GM21529 (cell line): ENCODE results near the gene SKIC8.
"Not testable (repeated sequence)": the region's sequence is repeated elsewhere in the genome, so short reads cannot be mapped to it uniquely, and the experiment has no call there.

Experiments
- ATAC-seq: cut with Tn5 transposase; IDR thresholded peaks from one replicate; pipeline ENCODE4 v1.9.1; 2021; ENCODE audit not compliant: unreplicated experiment

SKIC8 gene

GRCh38 chr15:78259232-78259631, 40.2 kb downstream of the SKIC8 start:
- ATAC-seq: no peak

- no peak for ATAC-seq
Measured at GRCh38 chr15:78257681-78258080, 41.7 kb downstream of the SKIC8 start.

- no peak for ATAC-seq
Measured at GRCh38 chr15:78256044-78256437, 43.4 kb downstream of the SKIC8 start.

- ATAC-seq: no peak
Measured at GRCh38 chr15:78255421-78256043, 43.9 kb downstream of the SKIC8 start.

- ATAC-seq: no peak
Measured at GRCh38 chr15:78251136-78251535, 48.3 kb downstream of the SKIC8 start.

- no peak for ATAC-seq
Measured at GRCh38 chr15:78249131-78249530, 50.3 kb downstream of the SKIC8 start.

GRCh38 chr15:78247911-78248310, 51.5 kb downstream of the SKIC8 start:
- no peak for ATAC-seq

GRCh38 chr15:78245976-78246620, 53.3 kb downstream of the SKIC8 start:
- ATAC-seq: not testable (repeated sequence)

- ATAC-seq: not testable (repeated sequence)
Measured at GRCh38 chr15:78245392-78245791, 54.0 kb downstream of the SKIC8 start.

- no peak for ATAC-seq
Measured at GRCh38 chr15:78244893-78245292, 54.5 kb downstream of the SKIC8 start.

GRCh38 chr15:78244101-78244500, 55.3 kb downstream of the SKIC8 start:
- ATAC-seq: no peak

- ATAC-seq: no peak
Measured at GRCh38 chr15:78243491-78243941, 55.9 kb downstream of the SKIC8 start.

- ATAC-seq: no peak
Measured at GRCh38 chr15:78243058-78243457, 56.4 kb downstream of the SKIC8 start.

GRCh38 chr15:78242128-78242527, 57.3 kb downstream of the SKIC8 start:
- ATAC-seq: no peak

GRCh38 chr15:78241017-78241416, 58.4 kb downstream of the SKIC8 start:
- peak; percentile 51 for ATAC-seq

GRCh38 chr15:78239811-78240210, 59.6 kb downstream of the SKIC8 start:
- ATAC-seq: no peak

- no peak for ATAC-seq
Measured at GRCh38 chr15:78237146-78237545, 62.3 kb downstream of the SKIC8 start.

- no peak for ATAC-seq
Measured at GRCh38 chr15:78236491-78236890, 62.9 kb downstream of the SKIC8 start.

GRCh38 chr15:78234515-78235040, 64.8 kb downstream of the SKIC8 start, which contains the start of gene ACSBG1:
Gene ACSBG1, minus strand, starts transcription at chr15:78234565. Its CDS starts 64 bp downstream, at chr15:78234501.
- no peak for ATAC-seq

GRCh38 chr15:78233496-78233895, 65.9 kb downstream of the SKIC8 start:
- ATAC-seq: no peak
